BLaER1 (cell line): ENCODE data around the gene PKN2.

ENCODE experiments used
- H3K27ac ChIP-seq: shearing (Covaris generic); formaldehyde crosslinking; 2 replicates; pipeline ENCODE4 v1.8.1; 2022
- H3K27me3 ChIP-seq: shearing (Covaris generic); formaldehyde crosslinking; 2 replicates; pipeline ENCODE4 v1.8.1; 2022
- H3K36me3 ChIP-seq: shearing (Covaris generic); formaldehyde crosslinking; 2 replicates; pipeline ENCODE4 v1.8.1; 2022
- H3K4me1 ChIP-seq: shearing (Covaris generic); formaldehyde crosslinking; 2 replicates; pipeline ENCODE4 v1.8.1; 2022
- H3K4me2 ChIP-seq: shearing (Covaris generic); formaldehyde crosslinking; 2 replicates; pipeline ENCODE4 v1.8.1; 2022
- H3K4me3 ChIP-seq: shearing (Covaris generic); formaldehyde crosslinking; 2 replicates; pipeline ENCODE4 v1.8.1; 2022
- H3K9ac ChIP-seq: shearing (Covaris generic); formaldehyde crosslinking; 2 replicates; pipeline ENCODE4 v1.8.1; 2022
- H3K9me3 ChIP-seq: shearing (Covaris generic); formaldehyde crosslinking; 2 replicates; pipeline ENCODE4 v1.8.1; 2022
- H4K20me1 ChIP-seq: shearing (Covaris generic); formaldehyde crosslinking; 2 replicates; pipeline ENCODE4 v1.8.1; 2022
- Cebpa-rat ChIP-seq: shearing (Covaris generic); IDR thresholded peaks from 2 replicates; pipeline ENCODE4 v1.8.1; 2022

Gene PKN2

GRCh38 chr1:88779880-88780279 lies 95.8 kb downstream of the PKN2 start:
- no peak overlapping the region for H3K27ac ChIP-seq
- H3K27me3 ChIP-seq, result no peaks in the 10 kb centered on the region
- no peaks in the 10 kb centered on the region for H3K4me1 ChIP-seq
- no peak overlapping the region for H3K9ac ChIP-seq
- no peak for TF ChIP-seq Cebpa-rat
- H3K4me2 ChIP-seq, result no peak overlapping the region
- H3K4me3 ChIP-seq, result no peak overlapping the region
- no peaks in the 10 kb centered on the region for H3K9me3 ChIP-seq
- peaks cover 67% of the 10 kb centered on the region for H3K36me3 ChIP-seq
- no peaks in the 10 kb centered on the region for H4K20me1 ChIP-seq

- no peak for TF ChIP-seq Cebpa-rat
- Histone ChIP-seq H3K27ac (no peak overlapping the region), H3K4me2 (no peak overlapping the region), H3K9me3 (no peaks in the 10 kb centered on the region), H3K27me3 (no peaks in the 10 kb centered on the region), H3K36me3 (peaks cover 67% of the 10 kb centered on the region), H3K9ac (no peak overlapping the region), H4K20me1 (no peaks in the 10 kb centered on the region), H3K4me3 (no peak overlapping the region), H3K4me1 (no peaks in the 10 kb centered on the region)
Measured at GRCh38 chr1:88780485-88780884, 96.4 kb downstream of the PKN2 start.

GRCh38 chr1:88783145-88783544 lies 99.1 kb downstream of the PKN2 start:
- Histone ChIP-seq H3K9me3 (no peaks in the 10 kb centered on the region), H3K4me3 (no peak overlapping the region), H3K27me3 (no peaks in the 10 kb centered on the region), H3K27ac (no peak overlapping the region), H4K20me1 (no peaks in the 10 kb centered on the region), H3K4me1 (no peaks in the 10 kb centered on the region), H3K4me2 (no peak overlapping the region), H3K36me3 (peaks cover 72% of the 10 kb centered on the region), H3K9ac (no peak overlapping the region)
- TF ChIP-seq Cebpa-rat, result no peak

- Histone ChIP-seq H3K36me3 (peaks cover 75% of the 10 kb centered on the region), H3K27ac (no peak overlapping the region), H3K4me3 (no peak overlapping the region), H3K4me2 (no peak overlapping the region), H4K20me1 (no peaks in the 10 kb centered on the region), H3K4me1 (no peaks in the 10 kb centered on the region), H3K9ac (no peak overlapping the region), H3K9me3 (no peaks in the 10 kb centered on the region), H3K27me3 (no peaks in the 10 kb centered on the region)
- no peak for TF ChIP-seq Cebpa-rat
Measured at GRCh38 chr1:88784551-88784950, 100.5 kb downstream of the PKN2 start.

GRCh38 chr1:88787023-88787903 lies 103.2 kb downstream of the PKN2 start:
- Histone ChIP-seq H3K4me1 (no peaks in the 10 kb centered on the region), H3K4me2 (no peak overlapping the region), H3K27ac (no peak overlapping the region), H4K20me1 (no peaks in the 10 kb centered on the region), H3K36me3 (peaks cover 85% of the 10 kb centered on the region), H3K27me3 (no peaks in the 10 kb centered on the region), H3K9ac (no peak overlapping the region), H3K4me3 (no peak overlapping the region), H3K9me3 (no peaks in the 10 kb centered on the region)
- no peak for TF ChIP-seq Cebpa-rat

- Histone ChIP-seq H3K27me3 (no peaks in the 10 kb centered on the region), H3K4me3 (no peak overlapping the region), H4K20me1 (no peaks in the 10 kb centered on the region), H3K4me2 (no peak overlapping the region), H3K4me1 (no peaks in the 10 kb centered on the region), H3K9ac (no peak overlapping the region), H3K36me3 (peaks cover 86% of the 10 kb centered on the region), H3K27ac (no peak overlapping the region), H3K9me3 (no peaks in the 10 kb centered on the region)
- TF ChIP-seq Cebpa-rat, result no peak
Measured at GRCh38 chr1:88791192-88791591, 107.1 kb downstream of the PKN2 start.

- Histone ChIP-seq H3K9me3 (peaks cover 21% of the 10 kb centered on the region), H3K4me2 (no peak overlapping the region), H3K4me3 (no peak overlapping the region), H3K27ac (peak overlapping the region; percentile 14; the same call in 1 of the 2 replicates), H3K4me1 (peaks cover 12% of the 10 kb centered on the region; the same call in 1 of the 2 replicates), H4K20me1 (no peaks in the 10 kb centered on the region), H3K36me3 (peaks cover 86% of the 10 kb centered on the region), H3K9ac (no peak overlapping the region), H3K27me3 (no peaks in the 10 kb centered on the region)
- TF ChIP-seq Cebpa-rat, result no peak
Measured at GRCh38 chr1:88799491-88799890, 115.4 kb downstream of the PKN2 start.

GRCh38 chr1:88800382-88801051 lies 116.4 kb downstream of the PKN2 start:
- Histone ChIP-seq H3K4me2 (no peak overlapping the region), H4K20me1 (no peaks in the 10 kb centered on the region), H3K9ac (no peak overlapping the region), H3K9me3 (peaks cover 21% of the 10 kb centered on the region), H3K27ac (no peak overlapping the region), H3K4me1 (peaks cover 12% of the 10 kb centered on the region; the same call in 1 of the 2 replicates), H3K27me3 (no peaks in the 10 kb centered on the region), H3K36me3 (peaks cover 81% of the 10 kb centered on the region), H3K4me3 (no peak overlapping the region)
- TF ChIP-seq Cebpa-rat, result no peak

GRCh38 chr1:88801575-88802208 lies 117.6 kb downstream of the PKN2 start:
- Histone ChIP-seq H3K9ac (no peak overlapping the region), H4K20me1 (no peaks in the 10 kb centered on the region), H3K4me2 (peak overlapping the region; percentile 13; the same call in 1 of the 2 replicates), H3K27ac (peak overlapping the region; percentile 74), H3K4me1 (peaks cover 12% of the 10 kb centered on the region; the same call in 1 of the 2 replicates), H3K27me3 (no peaks in the 10 kb centered on the region), H3K4me3 (no peak overlapping the region), H3K36me3 (peaks cover 81% of the 10 kb centered on the region), H3K9me3 (peaks cover 21% of the 10 kb centered on the region)
- no peak for TF ChIP-seq Cebpa-rat
